ENCODE results near the gene CNTNAP2. TPM values are rescaled to one million over a fixed set of nuclear protein-coding genes. Genes with fewer than 3 reads are reported as not detected.
A peak's percentile ranks its signal among the peaks of the same experiment; 100 is the strongest.

Gene CNTNAP2
- total and polyA plus RNA-seq, 2 donors from 2014 or later, result 0.06 to 0.13 TPM

GRCh38 chr7:148374396-148375259 lies 2258.0 kb downstream of the CNTNAP2 start:
- intact Hi-C loops (cut with DNase I), result no loop called here
- no peaks in the 10 kb centered on the region for H3K36me3 ChIP-seq (ENCODE audit: control insufficient read depth in 2 of 3, insufficient read depth in 3 of 3, low read length in 3 of 3)
- H3K9me3 ChIP-seq (ENCODE audit: control insufficient read depth in 2 of 3, insufficient read depth in 1 of 3, low read length in 3 of 3), result no peaks in the 10 kb centered on the region
- no peak overlapping the region for H3K27ac ChIP-seq (ENCODE audit: low read depth in 2 of 2, low read length in 2 of 2)
- H3K27me3 ChIP-seq (ENCODE audit: control insufficient read depth, insufficient read depth, low read length), result no peaks in the 10 kb centered on the region
- no peak for FAIRE-seq
- DNase-seq, result peak in 2 of 5 donors; percentile 44 to 62
- no peak for TF ChIP-seq CTCF (IDR thresholded peaks at IDR 0.05; ENCODE audit: borderline replicate concordance, extremely low read depth, insufficient read depth)
- no peaks in the 10 kb centered on the region for H3K4me1 ChIP-seq (ENCODE audit: control insufficient read depth in 2 of 3, insufficient read depth in 2 of 3, low read depth in 1 of 3, low read length in 3 of 3)
- H3K4me3 ChIP-seq (ENCODE audit: low read length in 3 of 3), result no peak overlapping the region
- H3K9ac ChIP-seq (ENCODE audit: low read length in 3 of 3), result no peak overlapping the region

GRCh38 chr7:148379677-148380076 lies 2263.1 kb downstream of the CNTNAP2 start:
- TF ChIP-seq CTCF (IDR thresholded peaks at IDR 0.05; ENCODE audit: borderline replicate concordance, extremely low read depth, insufficient read depth), result no peak
- Histone ChIP-seq H3K27me3 (ENCODE audit: control insufficient read depth, insufficient read depth, low read length) (no peaks in the 10 kb centered on the region), H3K9ac (ENCODE audit: low read length in 3 of 3) (no peak overlapping the region), H3K9me3 (ENCODE audit: control insufficient read depth in 2 of 3, insufficient read depth in 1 of 3, low read length in 3 of 3) (peaks cover 0 to 3% (median 0%) of the 10 kb centered on the region in 3 donors), H3K4me1 (ENCODE audit: control insufficient read depth in 2 of 3, insufficient read depth in 2 of 3, low read depth in 1 of 3, low read length in 3 of 3) (no peaks in the 10 kb centered on the region), H3K4me3 (ENCODE audit: low read length in 3 of 3) (no peak overlapping the region), H3K27ac (ENCODE audit: low read depth in 2 of 2, low read length in 2 of 2) (no peak overlapping the region), H3K36me3 (ENCODE audit: control insufficient read depth in 2 of 3, insufficient read depth in 3 of 3, low read length in 3 of 3) (no peaks in the 10 kb centered on the region)
- FAIRE-seq, result no peak
- no peak for DNase-seq
- intact Hi-C loops (cut with DNase I), result no loop called here

- intact Hi-C loops (cut with DNase I), result no loop called here
- FAIRE-seq (no peak), DNase-seq (no peak)
- no peaks in the 10 kb centered on the region for H3K36me3 ChIP-seq (ENCODE audit: control insufficient read depth in 2 of 3, insufficient read depth in 3 of 3, low read length in 3 of 3)
- no peaks in the 10 kb centered on the region for H3K27me3 ChIP-seq (ENCODE audit: control insufficient read depth, insufficient read depth, low read length)
- no peaks in the 10 kb centered on the region for H3K4me1 ChIP-seq (ENCODE audit: control insufficient read depth in 2 of 3, insufficient read depth in 2 of 3, low read depth in 1 of 3, low read length in 3 of 3)
- H3K27ac ChIP-seq (ENCODE audit: low read depth in 2 of 2, low read length in 2 of 2), result no peak overlapping the region
- H3K9ac ChIP-seq (ENCODE audit: low read length in 3 of 3), result no peak overlapping the region
- H3K4me3 ChIP-seq (ENCODE audit: low read length in 3 of 3), result no peak overlapping the region
- peaks cover 0 to 3% (median 0%) of the 10 kb centered on the region in 3 donors for H3K9me3 ChIP-seq (ENCODE audit: control insufficient read depth in 2 of 3, insufficient read depth in 1 of 3, low read length in 3 of 3)
- no peak for TF ChIP-seq CTCF (IDR thresholded peaks at IDR 0.05; ENCODE audit: borderline replicate concordance, extremely low read depth, insufficient read depth)
Measured at GRCh38 chr7:148380596-148381419, 2264.2 kb downstream of the CNTNAP2 start.
